ENCODE measurements around the gene SART3.

DNA sequence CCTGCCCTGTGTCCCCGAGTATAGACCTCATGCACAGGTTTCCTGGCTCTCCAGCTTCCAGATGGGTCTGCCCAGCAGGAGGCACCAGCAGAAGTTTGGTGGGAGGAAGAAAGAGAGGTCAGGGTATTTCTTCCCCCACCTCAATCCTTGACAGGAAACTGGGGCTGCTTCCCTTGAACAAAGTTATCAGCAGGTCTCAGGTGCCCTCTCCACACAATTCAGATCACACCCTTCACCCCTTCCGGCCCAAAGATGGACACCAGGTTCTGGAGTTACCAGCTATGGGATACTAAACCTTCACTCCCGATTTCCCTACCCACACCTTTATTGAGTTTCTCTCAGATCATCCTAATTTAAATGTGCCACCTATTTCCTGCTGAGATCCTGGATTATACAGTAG lies 1.2 kb downstream of the SART3 start:
- TF ChIP-seq, protein P1, sequence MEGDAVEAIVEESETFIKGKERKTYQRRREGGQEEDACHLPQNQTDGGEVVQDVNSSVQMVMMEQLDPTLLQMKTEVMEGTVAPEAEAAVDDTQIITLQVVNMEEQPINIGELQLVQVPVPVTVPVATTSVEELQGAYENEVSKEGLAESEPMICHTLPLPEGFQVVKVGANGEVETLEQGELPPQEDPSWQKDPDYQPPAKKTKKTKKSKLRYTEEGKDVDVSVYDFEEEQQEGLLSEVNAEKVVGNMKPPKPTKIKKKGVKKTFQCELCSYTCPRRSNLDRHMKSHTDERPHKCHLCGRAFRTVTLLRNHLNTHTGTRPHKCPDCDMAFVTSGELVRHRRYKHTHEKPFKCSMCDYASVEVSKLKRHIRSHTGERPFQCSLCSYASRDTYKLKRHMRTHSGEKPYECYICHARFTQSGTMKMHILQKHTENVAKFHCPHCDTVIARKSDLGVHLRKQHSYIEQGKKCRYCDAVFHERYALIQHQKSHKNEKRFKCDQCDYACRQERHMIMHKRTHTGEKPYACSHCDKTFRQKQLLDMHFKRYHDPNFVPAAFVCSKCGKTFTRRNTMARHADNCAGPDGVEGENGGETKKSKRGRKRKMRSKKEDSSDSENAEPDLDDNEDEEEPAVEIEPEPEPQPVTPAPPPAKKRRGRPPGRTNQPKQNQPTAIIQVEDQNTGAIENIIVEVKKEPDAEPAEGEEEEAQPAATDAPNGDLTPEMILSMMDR (IDR thresholded peaks at IDR 0.05), result no peak
- TF ChIP-seq POLR2AphosphoS5 (IDR thresholded peaks at IDR 0.05), result no peak

Measured in prostate gland (tissue), 2 donors.